NCI-H774 (cell line): ENCODE results near the gene WNT5A.
A peak's percentile ranks its signal among the peaks of the same experiment; 100 is the strongest.
"Not testable (repeated sequence)": the region's sequence is repeated elsewhere in the genome, so short reads cannot be mapped to it uniquely, and the experiment has no call there.

ENCODE experiments used
- DNase-seq: peaks from one replicate; lab custom pipeline; 2025; lab: John Stamatoyannopoulos, UW

WNT5A gene

GRCh38 chr3:55505776-55506175, 18.7 kb upstream of the WNT5A start:
- DNase-seq: no peak

GRCh38 chr3:55505102-55505501, 18.0 kb upstream of the WNT5A start:
- not testable (repeated sequence) for DNase-seq

GRCh38 chr3:55501905-55502304, 14.8 kb upstream of the WNT5A start:
- no peak for DNase-seq

GRCh38 chr3:55500555-55501330, 13.6 kb upstream of the WNT5A start:
- DNase-seq: no peak

- no peak for DNase-seq
Observed at GRCh38 chr3:55498520-55498919, 11.4 kb upstream of the WNT5A start.

GRCh38 chr3:55497250-55497649, 10.1 kb upstream of the WNT5A start:
- no peak for DNase-seq

GRCh38 chr3:55494976-55495375, 7.9 kb upstream of the WNT5A start:
- no peak for DNase-seq

GRCh38 chr3:55492976-55493375, 5.9 kb upstream of the WNT5A start:
- no peak for DNase-seq

- DNase-seq: no peak
Observed at GRCh38 chr3:55491296-55491816, 4.2 kb upstream of the WNT5A start.

GRCh38 chr3:55490276-55490913, 3.3 kb upstream of the WNT5A start:
- no peak for DNase-seq

GRCh38 chr3:55489798-55490132, 2.7 kb upstream of the WNT5A start:
- no peak for DNase-seq

GRCh38 chr3:55488398-55489055, 1.4 kb upstream of the WNT5A start:
- DNase-seq: no peak

- no peak for DNase-seq
Observed at GRCh38 chr3:55487381-55488241, 505 bp upstream of the WNT5A start.

- peak; percentile 39 for DNase-seq
Observed at GRCh38 chr3:55486101-55486856, 827 bp downstream of the WNT5A start.

- DNase-seq: peak; percentile 33
Observed at GRCh38 chr3:55484801-55485791, 2.0 kb downstream of the WNT5A start.

- no peak for DNase-seq
Observed at GRCh38 chr3:55484191-55484689, 2.9 kb downstream of the WNT5A start.

GRCh38 chr3:55483196-55484095, 3.7 kb downstream of the WNT5A start:
- no peak for DNase-seq

GRCh38 chr3:55482496-55483195, 4.5 kb downstream of the WNT5A start:
- no peak for DNase-seq
